ENCODE data around the gene CCL13.
"Not testable (repeated sequence)": the region's sequence is repeated elsewhere in the genome, so short reads cannot be mapped to it uniquely, and the experiment has no call there.

The CCL13 gene

DNA sequence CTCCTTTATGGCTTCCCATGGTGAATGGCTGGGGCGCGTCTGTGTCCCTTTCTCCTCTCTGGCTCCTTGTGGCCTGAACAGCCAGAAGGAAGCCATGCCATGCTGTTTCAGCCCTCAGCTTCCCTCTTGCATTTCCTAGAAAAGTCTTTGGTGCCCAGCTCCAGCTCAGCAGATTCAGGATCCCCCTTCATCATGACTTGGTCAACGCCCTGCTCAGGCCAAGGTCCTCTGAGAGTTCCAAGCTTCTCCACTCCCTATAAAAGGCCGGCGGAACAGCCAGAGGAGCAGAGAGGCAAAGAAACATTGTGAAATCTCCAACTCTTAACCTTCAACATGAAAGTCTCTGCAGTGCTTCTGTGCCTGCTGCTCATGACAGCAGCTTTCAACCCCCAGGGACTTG lies at the start of gene CCL13:
CCL13 (plus strand) TSS at position 287 of the 400 bp plus-strand sequence; CDS start at position 334, 47 bp downstream.
- DNase-seq = no peak

GRCh38 chr17:34307110-34307509 lies 49.2 kb upstream of the CCL13 start:
- no peak for DNase-seq

DNA sequence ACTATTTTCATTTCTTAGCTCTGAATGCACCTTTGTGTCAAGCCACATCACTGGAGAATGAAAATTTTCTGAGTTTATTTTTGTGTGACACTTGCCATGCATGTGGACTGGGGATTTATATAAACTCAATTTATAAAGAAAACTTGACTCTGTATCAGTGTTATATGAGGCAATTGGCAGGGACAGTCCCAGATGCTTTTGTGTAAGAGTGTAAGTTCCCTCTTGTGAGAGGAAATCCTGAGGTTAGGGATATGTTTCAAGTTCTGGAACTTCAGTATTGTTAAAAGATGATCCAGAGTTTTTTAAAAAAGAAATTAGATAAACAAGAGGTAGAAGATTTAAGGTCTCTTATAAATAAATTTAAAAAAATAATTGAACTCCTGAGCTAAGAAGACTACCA lies 47.9 kb upstream of the CCL13 start:
- DNase-seq = no peak

DNA sequence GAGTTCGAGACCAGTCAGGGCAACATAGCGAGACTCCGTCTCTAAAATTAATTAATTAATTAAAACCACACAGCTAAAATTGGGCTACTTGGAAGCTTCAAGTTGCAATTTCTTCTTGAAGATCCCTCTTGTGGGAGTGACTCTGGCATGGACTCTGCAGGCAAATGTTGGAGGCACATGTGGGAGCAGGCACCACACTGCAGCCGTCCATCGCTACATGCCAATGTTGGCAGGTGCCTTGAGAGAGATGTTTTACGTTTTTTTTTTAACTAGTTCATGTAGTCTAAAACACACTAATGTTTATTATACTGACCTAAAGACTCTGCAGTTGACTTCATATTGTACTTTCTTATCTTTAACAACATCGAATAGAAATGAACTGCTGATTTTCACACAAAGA lies 45.0 kb upstream of the CCL13 start:
- DNase-seq = no peak

- no peak for DNase-seq
Observed at GRCh38 chr17:34312080-34312479, 44.2 kb upstream of the CCL13 start.

DNA sequence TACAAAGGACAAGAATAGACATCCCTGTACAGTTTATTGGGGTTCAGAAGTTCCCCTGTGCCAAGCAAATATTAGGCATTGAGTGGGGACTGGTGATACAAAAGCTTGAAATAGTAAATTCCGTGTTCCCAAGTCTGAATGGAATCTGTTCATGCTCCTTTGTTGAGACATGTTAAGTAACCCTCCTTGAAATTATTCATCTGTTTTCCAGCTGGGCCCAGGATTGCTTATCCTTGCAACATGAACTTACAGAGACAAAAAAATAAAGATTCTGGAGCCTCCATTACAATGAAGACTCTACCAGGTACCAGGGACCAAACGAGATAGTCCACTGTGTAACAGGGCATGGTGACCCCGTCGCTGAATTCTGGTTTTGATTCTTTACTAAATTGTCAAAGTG lies 43.1 kb upstream of the CCL13 start:
- no peak for DNase-seq

DNA sequence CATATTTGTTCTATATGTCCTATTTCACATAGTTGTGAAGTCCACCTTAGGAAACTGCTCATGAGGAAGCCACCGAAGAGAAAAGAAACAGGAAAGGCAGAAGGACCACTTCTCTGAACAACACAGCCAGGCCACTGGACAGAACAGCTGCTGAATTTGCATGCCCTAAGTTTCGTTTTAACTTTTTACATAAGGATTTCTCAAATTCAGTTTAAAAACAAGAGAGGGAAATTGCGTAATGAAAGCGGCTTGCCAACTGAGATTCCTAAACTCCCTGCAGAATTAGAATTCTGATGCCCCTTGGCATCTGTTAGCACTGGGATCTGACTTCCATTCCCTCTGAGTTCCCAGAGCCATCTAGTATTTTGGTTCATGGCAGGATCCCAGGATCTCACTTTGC lies 42.0 kb upstream of the CCL13 start:
- no peak for DNase-seq

- DNase-seq = no peak
Observed at GRCh38 chr17:34318474-34318873, 37.8 kb upstream of the CCL13 start.

DNA sequence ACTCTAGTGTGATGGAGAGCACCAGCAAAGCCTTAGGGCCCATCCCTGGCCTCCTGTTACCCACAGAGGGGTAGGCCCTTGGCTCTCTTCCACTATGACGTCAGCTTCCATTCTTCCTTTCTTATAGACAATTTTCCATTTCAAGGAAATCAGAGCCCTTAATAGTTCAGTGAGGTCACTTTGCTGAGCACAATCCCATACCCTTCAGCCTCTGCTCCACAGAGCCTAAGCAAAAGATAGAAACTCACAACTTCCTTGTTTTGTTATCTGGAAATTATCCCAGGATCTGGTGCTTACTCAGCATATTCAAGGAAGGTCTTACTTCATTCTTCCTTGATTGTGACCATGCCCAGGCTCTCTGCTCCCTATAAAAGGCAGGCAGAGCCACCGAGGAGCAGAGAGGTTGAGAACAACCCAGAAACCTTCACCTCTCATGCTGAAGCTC lies 37.2 kb upstream of the CCL13 start, which contains the start of gene CCL8:
CCL8 (plus strand) TSS at position 397 of the 445 bp plus-strand sequence. CDS start 67 bp downstream, outside the sequence.
- DNase-seq = no peak

GRCh38 chr17:34321964-34322363 lies 34.3 kb upstream of the CCL13 start:
- DNase-seq = no peak

GRCh38 chr17:34327580-34327979 lies 28.7 kb upstream of the CCL13 start:
- not testable (repeated sequence) for DNase-seq

DNA sequence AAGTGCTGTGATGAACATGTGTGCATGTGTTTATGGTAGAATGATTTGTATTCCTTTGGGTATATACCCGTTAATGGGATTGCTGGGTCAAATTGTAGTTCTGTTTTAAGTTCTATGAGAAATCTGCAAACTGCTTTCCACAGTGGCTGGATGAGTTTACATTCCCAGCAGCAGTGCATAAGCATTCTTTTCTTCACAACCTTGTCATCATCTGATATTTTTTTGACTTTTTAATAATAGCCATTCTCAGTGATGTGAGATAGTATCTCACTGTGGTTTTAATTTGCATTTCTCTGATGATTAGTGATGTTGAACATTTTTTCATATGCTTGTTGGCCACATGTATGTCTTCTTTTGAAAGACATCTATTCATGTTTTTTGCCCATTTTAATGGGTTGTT lies 18.6 kb upstream of the CCL13 start:
- no peak for DNase-seq

DNA sequence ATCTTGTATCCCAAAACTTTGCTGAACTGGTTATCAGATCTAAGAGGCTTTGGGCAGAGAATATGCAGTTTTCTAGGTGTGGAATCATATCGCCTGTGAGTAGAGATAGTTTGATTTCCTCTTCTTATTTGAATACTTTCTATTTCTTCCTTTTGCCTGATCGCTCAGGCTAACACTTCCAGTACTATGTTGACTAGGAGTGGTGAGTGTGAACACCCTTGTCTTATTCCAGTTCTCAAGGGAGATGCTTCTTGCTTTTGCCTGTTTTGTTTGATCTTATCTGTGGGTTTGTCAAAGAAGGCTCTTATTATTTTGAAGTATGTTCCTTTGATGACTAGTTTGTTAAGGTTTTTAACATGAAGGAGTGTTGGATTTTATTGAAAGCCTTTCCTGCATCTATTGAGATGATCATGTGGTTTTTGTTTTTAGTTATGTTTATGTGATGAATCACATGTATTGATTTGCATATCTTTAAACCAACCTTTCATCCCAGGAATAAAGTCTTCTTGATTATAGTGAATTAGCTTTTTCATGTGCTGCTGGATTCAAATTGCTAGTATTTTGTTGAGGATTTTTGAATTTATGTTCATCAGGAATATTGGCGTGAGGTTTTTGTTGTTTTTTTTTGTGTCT lies 17.0 kb upstream of the CCL13 start:
- no peak for DNase-seq

GRCh38 chr17:34341916-34342315 lies 14.4 kb upstream of the CCL13 start:
- no peak for DNase-seq

DNA sequence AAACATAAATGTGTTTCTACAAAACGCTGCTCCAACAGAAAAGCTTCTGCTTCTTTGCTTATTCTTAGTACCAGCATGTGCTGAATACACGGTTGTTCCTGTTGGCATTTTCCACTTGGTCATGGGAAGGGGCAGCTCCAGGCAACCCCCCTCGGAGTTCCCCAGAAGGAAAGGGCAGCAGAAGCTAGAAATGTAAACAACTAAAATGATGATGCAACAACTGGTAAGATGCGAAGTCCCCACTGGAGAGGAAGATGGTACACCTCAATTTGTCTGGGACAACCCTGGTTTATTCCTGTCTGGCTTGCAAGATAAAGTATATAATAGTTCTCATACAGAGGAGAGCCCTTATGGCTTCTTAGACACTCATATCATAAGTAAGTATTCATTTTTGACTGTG lies 9.2 kb upstream of the CCL13 start:
- DNase-seq = no peak

- no peak for DNase-seq
Observed at GRCh38 chr17:34349751-34350150, 6.5 kb upstream of the CCL13 start.

- no peak for DNase-seq
Observed at GRCh38 chr17:34351096-34351495, 5.2 kb upstream of the CCL13 start.

DNA sequence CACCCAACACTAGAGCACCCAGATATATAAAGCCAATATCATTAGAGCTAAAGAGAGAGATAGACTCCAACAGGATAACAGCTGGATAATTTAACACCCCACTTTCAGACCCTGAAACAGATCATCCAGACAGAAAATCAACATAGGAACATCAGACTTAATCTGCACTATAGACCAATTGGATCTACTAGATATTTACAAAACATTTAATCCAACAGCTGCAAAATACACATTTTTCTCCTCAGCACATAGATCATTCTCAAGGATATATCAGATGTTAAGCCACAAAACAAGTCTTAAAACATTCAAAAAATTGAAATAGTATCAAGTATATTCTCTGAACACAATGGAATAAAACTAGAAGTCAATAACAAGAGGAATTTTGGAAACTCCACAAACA lies 4.1 kb upstream of the CCL13 start:
- DNase-seq = no peak

- DNase-seq = no peak
Observed at GRCh38 chr17:34354637-34355036, 1.6 kb upstream of the CCL13 start.

DNA sequence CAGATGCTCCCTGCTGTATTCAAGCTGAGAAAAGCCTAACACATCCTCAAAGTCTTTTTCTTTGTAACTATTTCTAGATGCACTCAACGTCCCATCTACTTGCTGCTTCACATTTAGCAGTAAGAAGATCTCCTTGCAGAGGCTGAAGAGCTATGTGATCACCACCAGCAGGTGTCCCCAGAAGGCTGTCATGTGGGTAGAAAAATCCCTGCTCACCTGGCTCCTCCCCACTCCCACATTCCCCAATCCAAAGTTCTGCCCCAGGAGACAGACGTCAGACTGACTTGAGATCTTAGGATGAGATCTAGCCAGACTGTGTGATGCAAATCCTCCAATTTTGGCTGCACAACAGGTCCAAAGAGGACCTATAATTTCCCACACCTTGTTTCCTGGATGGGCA lies 1.1 kb downstream of the CCL13 start:
- no peak for DNase-seq

GRCh38 chr17:34358631-34359030 lies 2.4 kb downstream of the CCL13 start:
- DNase-seq = no peak

DNA sequence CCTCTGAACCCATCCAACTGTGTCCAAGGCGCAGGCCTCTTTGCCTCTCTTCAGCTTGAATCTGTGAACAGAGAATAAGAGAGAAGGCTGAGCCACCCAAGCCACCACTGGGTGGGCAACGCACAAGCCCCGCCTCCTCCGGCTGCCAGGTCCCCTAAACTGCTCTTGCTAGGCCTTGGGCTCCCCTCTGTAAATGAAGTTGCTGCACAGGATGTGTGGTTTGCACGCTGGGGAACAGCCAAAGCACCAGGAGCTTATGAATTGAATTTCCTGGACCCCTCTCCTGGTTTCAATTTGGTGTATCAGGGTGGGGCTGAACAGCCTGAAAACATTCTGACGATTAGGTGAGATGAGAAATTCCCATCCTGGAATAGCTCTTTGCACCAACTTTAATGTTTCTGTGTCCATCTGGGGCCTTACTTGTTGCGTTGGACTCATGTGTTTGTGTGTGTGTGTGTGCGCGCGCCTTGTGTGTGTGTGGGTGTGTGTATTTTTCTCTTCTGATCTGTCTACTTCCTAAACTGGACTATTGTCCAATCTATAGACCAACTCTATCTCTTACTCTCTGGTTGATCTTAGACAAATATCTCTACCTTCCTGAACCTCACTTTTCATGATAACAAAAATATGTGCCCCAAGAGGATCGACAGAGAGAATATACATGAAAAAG lies 4.5 kb downstream of the CCL13 start:
- no peak for DNase-seq

GRCh38 chr17:34361478-34362061 lies 5.3 kb downstream of the CCL13 start:
- DNase-seq = peak; percentile 85

DNA sequence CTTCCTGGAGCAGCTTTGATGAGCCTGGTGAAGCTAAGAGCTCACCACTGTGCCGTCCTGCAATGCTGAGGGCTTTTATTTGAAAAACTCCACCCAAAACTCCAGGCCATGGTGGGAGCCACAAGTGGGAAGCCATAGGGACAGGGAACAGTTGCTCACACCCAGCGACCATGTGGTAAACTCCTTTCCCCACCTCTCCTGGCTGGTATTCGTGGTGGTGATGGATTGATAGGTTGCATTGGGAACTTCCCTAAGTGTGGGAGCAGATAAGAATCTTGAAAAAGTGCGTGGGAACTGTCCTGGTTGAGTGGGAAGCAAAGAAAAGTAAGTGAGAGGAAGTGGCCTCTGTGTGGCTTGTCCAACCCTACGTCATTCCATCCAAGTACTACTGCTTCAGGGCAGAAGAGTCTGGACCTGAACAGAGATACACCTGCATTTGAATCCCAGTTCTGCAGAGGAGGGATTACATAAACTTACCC lies 6.9 kb downstream of the CCL13 start, which contains the start of gene CCL1:
CCL1 (minus strand) TSS at position 51 of the 479 bp plus-strand sequence. CDS start 72 bp downstream, outside the sequence.
- DNase-seq = no peak
